Stimulated activated CD8-positive, alpha-beta memory T cell treated with anti-CD3 and anti-CD28 coated beads, Interleukin-4, amount 100 ng/mL, for 4 hours (primary cell): ENCODE measurements around the gene VPS9D1.
"Not testable (repeated sequence)": the region's sequence is repeated elsewhere in the genome, so short reads cannot be mapped to it uniquely, and the experiment has no call there.

ENCODE experiments used
- DNase-seq, 2 donors: peaks; one replicate each; pipeline ENCODE4 v3.0.0-alpha.2; 2020; ENCODE audit warnings: low read depth in 2 of 2, low spot score in 1 of 2

VPS9D1 gene

GRCh38 chr16:89695086-89695874 lies 25.4 kb downstream of the VPS9D1 start:
- DNase-seq: no peak

- not testable (repeated sequence) for DNase-seq
These were observed 26.0 kb downstream of the VPS9D1 start for GRCh38 chr16:89694784-89695085.

GRCh38 chr16:89693931-89694783 lies 26.5 kb downstream of the VPS9D1 start:
- DNase-seq: no peak

GRCh38 chr16:89693289-89693731 lies 27.4 kb downstream of the VPS9D1 start:
- no peak for DNase-seq

GRCh38 chr16:89691986-89692569 lies 28.6 kb downstream of the VPS9D1 start:
- no peak for DNase-seq

GRCh38 chr16:89691231-89691985 lies 29.3 kb downstream of the VPS9D1 start:
- no peak for DNase-seq

GRCh38 chr16:89690392-89690901 lies 30.3 kb downstream of the VPS9D1 start:
- no peak for DNase-seq

- DNase-seq: not testable (repeated sequence)
These were observed 31.1 kb downstream of the VPS9D1 start for GRCh38 chr16:89689621-89690020.

GRCh38 chr16:89689142-89689541 lies 31.6 kb downstream of the VPS9D1 start:
- DNase-seq: no peak

GRCh38 chr16:89688395-89688794 lies 32.3 kb downstream of the VPS9D1 start:
- DNase-seq: no peak

- DNase-seq: no peak
These were observed 33.4 kb downstream of the VPS9D1 start for GRCh38 chr16:89687092-89687940.

GRCh38 chr16:89686520-89687091 lies 34.1 kb downstream of the VPS9D1 start, which contains the start of gene CDK10:
CDK10 (plus strand) TSS chr16:89686689; CDS start chr16:89686711, 22 bp downstream.
- peak; percentile 72 to 80 for DNase-seq

GRCh38 chr16:89685916-89686315 lies 34.8 kb downstream of the VPS9D1 start:
- DNase-seq: no peak

GRCh38 chr16:89678258-89678657 lies 42.4 kb downstream of the VPS9D1 start:
- DNase-seq: no peak

- DNase-seq: no peak
These were observed 48.3 kb downstream of the VPS9D1 start for GRCh38 chr16:89672177-89672941.

GRCh38 chr16:89671565-89671964 lies 49.1 kb downstream of the VPS9D1 start:
- not testable (repeated sequence) for DNase-seq

GRCh38 chr16:89670496-89671431 lies 49.9 kb downstream of the VPS9D1 start:
- no peak for DNase-seq

GRCh38 chr16:89669755-89670154 lies 50.9 kb downstream of the VPS9D1 start:
- DNase-seq: no peak
